HT1080 (cell line): ENCODE data around the gene CHST8. TPM values are rescaled to one million over a fixed set of nuclear protein-coding genes. Genes with fewer than 3 reads are reported as not detected.
"Not testable (repeated sequence)": the region's sequence is repeated elsewhere in the genome, so short reads cannot be mapped to it uniquely, and the experiment has no call there.

Experiments used
- DNase-seq: peaks from one replicate; pipeline ENCODE4 v3.0.0-alpha.2; 2015; ENCODE audit warnings: low read depth
- polyA plus RNA-seq, 2 experiments: library from polyadenylated mRNA; depleted of rRNA; stranded (reverse); fragments of >200 nt; gene quantifications; 2 replicates each; pipeline ENCODE4 v1.2.3, GENCODE V29; 2015
- total RNA-seq: library from RNA; depleted of rRNA; stranded (reverse); fragments of >200 nt; shearing (Covaris generic); gene quantifications from 2 replicates; pipeline ENCODE4 v1.2.3, GENCODE V29; 2014; rRNA removed

CHST8 gene, protein sequence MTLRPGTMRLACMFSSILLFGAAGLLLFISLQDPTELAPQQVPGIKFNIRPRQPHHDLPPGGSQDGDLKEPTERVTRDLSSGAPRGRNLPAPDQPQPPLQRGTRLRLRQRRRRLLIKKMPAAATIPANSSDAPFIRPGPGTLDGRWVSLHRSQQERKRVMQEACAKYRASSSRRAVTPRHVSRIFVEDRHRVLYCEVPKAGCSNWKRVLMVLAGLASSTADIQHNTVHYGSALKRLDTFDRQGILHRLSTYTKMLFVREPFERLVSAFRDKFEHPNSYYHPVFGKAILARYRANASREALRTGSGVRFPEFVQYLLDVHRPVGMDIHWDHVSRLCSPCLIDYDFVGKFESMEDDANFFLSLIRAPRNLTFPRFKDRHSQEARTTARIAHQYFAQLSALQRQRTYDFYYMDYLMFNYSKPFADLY
- 0.43 TPM in 1 of 2 replicates, not detected in the other for total RNA-seq
- polyA plus RNA-seq (2015; cell fraction: cytosol; rRNA removed) = 0.08 TPM in 1 of 2 replicates, not detected in the other
- polyA plus RNA-seq (2015; cell fraction: nucleus; rRNA removed) = not detected in 2 replicates

DNA sequence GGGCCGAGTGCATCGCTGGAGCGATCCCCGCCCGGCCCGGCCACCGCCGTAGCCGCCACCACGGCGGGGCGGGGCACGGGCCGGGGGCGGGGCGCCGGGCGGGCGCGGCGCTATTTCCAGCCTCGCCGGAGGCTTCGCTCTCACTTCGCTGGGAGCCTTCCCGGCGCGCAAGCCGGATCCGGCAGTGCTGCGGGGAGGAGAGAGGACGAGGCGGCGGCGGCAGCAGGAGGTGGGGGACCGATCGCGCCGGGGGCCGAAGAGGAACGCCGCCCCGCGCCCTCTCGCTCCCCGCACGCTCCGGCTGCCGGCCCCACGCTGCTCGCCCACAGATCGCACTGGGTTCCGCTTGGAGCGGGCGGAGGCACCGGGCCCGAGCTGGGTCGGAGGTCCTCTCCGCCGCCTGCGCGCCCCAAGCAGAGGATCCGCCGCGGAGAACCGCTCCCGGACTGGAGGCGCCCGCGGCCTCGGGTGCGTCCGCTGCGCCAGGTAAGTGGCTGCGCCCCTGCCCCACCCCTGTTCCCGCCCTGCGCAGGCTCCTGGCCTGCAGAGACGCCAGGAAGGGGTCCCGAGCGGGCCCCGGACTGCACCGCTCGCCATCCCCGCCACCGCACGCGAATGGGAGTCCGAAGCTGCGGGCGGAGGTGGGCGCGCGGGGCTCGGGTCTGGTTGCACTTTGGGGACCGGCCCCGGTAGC is at the start of gene CHST8:
Gene CHST8 (plus strand): TSS at position 143 of the 694 bp plus-strand sequence. CDS start 67,309 bp downstream, outside the sequence.
- DNase-seq = no peak

DNA sequence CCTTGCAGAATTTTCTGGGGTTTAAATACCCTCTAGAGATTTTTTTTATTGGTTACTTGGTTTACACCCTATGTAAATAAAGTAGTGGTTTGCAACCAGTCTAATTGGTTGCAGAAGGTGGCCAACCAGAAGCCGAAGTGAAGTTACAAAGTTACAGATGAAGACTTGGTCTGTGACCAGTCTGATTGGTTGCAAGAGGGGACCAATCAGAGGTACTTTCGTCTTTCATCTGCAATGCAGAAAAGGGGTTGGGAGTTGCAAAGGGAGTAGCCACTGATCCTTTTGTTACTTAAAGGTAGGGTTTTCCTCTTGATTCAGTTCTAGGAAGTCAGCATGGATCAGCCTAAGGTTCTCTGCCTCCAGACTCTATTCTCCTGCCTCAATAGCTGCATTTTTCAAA is 48.8 kb upstream of the CHST8 start:
- DNase-seq = no peak

DNA sequence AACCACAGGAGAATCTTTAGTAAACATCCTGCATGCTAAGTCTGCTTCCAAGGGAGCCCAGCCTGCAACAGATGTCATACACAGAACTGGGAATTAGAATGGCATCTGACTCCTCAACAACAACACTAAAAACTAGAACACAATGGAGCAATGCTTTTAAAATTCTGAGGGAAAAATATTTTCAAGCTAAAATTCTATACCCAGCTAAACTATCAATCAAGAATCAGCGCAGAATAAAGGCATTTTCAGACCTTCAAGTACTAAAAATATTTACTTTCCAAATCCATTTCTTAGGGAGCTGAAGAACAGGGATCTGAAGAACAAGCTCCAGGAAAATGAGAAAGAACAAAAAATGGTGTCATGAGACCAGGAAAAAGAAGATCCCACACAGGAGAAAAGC is 46.9 kb upstream of the CHST8 start:
- no peak for DNase-seq

DNA sequence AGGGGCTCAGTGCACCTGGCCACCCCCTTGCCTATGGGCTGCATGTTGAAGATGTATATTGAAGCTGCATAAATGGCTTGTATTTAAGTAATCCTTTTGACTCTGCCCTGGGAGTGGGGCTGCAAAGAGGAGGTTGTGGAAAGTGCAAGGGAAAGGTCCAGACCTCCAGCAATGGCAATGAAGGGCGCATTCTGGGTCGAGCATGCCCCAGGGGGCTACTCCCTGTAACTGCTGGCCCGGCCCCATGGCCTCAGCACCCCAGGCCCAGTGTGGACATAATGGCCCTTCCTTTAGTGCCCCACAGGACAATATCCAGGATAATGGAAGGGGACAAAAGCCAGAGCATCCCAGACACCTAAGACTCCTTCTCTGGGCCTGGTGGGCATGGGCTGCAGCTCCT is 43.1 kb upstream of the CHST8 start:
- DNase-seq = no peak

DNA sequence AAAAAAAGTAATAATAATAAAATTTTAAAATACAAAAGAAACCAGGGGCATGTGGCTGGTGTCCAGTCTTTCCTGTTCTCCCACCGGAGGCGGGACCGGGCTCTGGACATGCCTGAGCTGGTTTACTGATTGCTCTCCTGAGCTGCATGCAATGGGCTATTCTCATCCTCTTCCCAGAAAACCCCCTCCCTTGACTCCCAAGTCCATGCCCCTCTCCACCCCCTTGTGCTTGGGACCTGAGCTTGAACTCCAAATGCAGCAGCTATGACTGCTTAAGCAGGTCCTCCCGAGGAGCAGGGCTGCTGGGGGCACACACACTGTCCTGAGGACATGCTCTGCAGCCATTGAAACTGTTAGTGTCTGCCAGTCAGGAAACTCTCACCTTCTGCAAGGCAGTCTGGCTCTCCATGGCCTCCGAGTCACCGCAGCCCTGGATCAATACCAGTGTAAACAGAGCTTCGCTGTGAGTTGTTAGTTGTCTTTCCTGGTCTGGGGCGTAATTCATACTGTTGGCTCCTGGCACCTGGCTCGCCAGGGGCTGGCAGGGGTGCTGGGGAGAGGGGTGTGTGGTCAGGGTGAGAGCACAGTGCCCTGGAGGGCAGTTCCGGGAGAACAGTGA is 41.6 kb upstream of the CHST8 start:
- DNase-seq = no peak

DNA sequence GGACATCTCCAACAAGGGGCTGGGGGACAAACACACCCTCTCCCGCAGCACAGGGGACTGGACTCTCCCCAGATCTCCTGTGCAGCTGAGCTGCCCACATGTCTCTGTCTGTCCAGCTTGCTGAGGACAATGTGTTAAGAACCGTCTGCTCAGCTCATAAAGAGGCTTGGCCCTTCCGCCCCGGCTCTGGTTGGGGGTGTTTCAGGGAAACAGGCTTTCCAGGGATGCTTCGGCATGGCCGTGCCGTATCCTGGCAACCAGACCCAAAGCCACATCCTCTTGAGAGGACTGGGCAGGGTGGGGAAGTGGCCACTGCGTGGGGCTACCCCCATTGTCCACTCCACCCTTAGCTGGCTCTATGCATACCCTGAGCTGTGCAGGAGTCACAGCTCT is 41.1 kb upstream of the CHST8 start:
- DNase-seq = peak; percentile 22

DNA sequence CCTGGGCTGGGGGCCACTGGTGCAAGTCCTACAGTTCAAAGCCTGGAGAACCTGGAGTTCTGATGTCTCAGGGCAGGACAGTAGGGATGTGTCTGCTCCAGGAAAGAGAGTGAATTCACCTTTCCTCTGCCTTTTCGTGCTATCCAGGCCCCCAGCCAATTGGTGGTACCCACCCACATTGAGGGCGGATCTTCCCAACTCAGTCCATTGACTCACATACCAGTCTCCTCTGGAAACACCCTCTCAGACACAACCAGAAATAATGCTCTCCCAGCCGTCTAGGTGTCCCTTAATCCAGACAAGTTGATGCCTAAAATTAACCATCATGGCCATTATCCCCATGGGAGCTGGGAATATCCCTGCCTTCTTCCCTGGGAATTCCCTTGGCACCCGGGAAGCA is 38.8 kb upstream of the CHST8 start:
- DNase-seq = no peak

DNA sequence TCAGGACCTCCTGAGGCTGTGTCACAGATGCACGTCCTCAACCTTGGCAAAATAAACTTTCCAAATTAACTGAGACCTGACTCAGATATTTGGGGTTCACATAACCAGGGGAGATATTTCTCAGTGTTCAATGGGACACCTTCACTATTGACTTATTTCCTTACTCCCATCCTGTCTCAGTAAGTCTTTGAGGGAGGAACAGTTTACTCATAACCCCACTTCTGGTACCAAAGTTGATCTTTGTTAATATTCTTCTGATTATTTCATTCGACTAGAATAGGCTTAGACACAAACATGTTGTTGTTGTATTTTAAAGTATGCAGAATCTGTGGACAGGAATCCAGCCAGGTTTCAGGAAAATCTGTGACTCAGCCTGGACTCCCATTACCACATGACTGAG is 34.6 kb upstream of the CHST8 start:
- DNase-seq = no peak

DNA sequence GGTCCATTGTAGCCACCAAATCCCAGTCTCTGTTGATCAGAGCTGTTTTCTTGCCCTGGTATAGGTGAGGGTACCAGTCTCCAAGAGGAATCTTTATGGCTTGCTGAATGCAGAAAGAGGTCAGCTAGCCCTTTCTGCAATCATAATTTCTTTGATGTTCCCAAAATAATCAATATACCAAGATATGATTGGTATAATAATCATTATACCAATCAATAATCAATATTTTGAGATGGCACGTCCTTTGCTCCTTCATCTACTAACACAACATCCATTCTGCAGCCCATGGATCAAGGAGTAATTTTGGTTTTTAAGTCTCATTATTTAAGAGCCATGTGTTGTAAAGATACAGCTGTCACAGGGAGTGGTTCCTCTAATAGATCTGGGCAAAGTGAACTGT is 31.5 kb upstream of the CHST8 start:
- DNase-seq = no peak

DNA sequence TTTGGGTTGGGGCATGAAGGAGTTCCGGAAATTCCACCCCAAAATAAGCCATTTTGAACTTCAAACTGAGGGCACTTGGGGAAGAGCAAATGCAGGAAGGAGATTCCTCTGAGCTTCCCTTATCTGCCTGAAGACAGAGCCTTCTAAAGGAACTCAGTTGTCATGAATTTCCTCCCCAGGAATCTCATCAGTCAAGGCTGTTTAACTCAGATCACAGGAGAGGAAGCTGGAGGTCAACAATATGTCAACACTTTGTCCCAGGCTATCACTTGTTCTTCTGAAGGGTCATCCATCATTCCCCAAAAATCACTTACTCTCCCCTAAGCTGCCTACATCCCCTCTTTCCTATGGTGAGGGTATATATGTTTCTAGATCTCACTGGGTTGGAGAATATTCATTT is 26.0 kb upstream of the CHST8 start:
- DNase-seq = no peak

DNA sequence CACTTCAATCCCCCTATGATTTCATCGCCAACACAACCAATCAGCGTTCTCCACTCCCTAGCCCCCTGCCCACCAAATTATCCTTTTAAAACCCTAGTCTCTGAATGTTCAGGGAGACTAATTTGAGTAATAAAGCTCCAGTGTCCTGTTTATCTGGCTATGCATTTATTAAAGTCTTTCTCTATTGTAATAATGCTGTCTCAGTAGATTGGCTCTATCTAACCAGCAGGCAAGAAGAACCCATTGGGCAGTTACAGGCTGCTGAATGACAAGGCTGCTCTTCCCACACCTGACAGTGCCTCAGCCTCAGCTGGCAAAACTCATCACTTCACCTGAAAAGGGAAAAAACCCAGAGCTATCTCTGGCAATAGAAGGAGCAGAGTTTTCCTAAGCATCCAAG is 20.2 kb upstream of the CHST8 start:
- DNase-seq = no peak

DNA sequence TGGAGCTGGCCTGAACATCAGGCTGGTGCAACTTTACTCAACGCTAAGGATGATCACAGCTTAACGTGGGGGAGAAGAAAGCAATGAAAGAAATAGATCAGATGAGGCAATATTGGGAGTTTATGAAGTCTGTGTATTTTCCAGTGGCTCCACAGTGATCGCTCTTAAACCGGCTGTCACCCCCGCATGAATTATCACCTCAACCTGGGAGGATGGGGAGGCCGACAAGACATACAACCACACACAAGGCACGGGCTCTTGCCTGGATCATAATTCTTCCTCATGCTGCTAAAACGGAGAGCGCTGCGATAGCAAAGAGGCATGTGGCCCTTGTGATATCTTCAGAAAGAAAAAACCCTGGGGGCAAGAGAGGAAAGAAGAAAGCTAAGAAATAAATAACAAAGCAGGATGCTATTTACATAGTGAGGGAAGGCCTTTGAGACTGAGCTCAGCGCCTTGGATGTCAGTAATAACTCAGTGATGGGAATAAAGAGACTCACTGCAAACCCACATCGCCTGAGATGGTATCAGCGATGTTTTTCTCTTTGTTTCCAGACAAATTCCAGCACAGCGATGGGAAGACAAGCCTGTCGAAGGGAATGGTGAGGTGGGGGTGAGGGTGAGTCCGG is 19.1 kb upstream of the CHST8 start:
- DNase-seq = no peak

DNA sequence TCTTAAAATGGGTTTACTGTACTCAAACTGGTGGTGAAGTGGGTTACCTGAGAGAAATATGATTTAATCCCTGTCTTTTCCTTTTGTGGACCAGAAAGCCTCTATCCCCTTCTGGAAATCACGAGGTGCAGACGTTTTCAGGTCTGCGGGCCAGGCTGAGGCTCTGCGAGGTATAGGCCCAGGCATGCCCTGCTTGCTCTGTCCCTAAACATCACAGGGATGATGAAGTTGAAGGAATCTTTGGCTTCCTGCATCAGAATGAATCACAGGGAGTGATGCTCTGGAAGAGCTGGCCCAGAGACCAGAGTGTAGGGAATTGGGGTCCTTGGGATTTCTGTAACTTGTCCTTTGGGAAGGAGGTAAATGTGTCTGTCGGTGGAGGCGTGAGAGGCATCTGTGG is 18.4 kb upstream of the CHST8 start:
- no peak for DNase-seq

DNA sequence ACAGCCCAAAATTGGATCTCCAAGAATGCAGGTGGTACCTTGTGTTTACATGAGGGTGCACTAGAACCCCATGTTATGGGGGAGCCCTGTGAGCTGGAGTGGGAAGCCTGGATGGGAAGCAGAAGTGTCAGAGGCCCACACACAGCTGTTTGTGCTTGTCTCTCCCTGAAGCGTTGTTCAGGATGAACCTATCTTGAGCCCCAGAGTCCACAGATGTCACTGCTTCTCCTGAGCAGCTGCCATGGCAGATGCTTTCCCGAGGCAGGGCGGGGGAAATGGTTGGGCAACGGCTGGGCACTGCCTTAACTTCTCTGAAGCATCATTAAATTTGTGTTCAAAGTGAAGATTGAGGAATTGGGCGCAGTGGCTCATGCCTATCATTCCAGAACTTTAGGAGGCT is 17.1 kb upstream of the CHST8 start:
- DNase-seq = no peak

DNA sequence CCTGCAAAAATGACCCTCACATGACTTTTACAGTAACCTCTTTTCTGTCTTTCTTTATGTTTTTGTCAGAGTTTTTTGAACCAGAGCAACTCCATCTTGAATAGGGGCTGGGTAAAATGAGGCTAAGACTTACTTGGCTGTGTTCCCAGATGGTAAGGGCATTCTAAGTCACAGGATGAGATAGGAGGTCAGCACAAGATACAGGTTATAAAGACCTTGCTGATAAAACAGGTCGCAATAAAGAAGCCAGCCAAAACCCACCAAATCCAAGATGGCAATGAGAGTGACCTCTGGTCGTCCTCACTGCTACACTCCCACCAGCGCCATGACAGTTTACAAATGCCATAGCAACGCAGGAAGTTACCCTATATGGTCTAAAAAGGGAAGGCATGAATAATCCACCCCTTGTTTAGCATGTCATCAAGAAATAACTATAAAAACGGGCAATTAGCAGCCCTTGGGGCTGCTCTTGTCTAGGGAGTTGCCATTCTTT is 15.9 kb upstream of the CHST8 start:
- not testable (repeated sequence) for DNase-seq

DNA sequence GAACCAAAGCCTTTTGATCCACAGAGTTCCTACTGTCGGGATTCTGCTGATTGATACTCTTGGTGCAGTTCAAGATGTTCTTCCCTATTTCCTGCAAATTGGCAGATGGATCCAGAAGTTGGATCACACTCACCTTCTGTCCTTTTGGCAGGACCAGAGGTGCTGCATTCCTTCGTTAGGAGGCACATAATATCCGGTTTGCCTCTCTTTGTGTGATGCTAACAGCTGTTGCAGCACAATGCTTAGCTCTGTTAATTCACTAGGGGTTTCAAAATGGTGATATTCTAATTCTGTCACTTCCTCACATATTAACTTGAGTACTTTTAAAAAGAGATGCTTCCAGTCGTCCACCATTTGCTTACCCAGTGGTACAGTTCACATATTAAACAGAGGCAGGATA is 15.2 kb upstream of the CHST8 start:
- DNase-seq = no peak

DNA sequence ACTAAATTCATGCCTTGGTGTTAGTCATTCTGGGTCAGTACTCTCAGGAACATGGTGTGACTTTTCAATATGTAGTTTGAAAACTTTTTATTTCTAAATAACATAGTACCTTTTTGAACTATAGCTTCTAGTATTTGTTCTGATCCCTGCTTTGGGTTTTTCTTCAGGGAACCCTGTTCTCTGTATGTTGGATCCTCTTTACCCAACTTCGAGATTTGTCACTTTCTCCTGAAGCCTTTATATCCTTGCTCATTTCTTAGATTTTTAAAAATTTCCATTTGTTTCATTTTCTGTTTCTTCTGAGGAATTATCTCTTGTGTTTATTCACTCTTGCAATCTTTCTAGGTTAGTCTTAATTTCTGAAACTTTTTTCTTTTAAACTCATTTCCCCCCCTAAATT is 12.4 kb upstream of the CHST8 start:
- DNase-seq = no peak

DNA sequence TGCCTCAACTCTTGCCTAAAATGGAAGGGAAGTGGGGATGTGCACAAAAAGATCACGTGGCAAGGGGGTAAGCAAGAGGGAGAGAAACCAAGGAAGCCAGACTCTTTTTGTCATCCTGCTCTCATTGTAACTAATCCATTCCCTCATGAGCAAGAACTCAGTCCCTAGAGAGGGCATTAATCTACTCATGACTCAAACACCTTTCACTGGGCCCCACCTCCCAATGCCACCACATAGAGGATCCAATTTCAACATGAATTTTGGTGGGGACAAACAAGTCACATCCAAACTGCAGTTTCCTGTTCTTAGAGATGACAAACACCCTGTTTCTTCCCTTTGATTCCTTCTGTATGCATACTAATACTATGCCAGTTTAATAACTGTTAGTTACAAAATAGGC is 11.2 kb upstream of the CHST8 start:
- DNase-seq = no peak

DNA sequence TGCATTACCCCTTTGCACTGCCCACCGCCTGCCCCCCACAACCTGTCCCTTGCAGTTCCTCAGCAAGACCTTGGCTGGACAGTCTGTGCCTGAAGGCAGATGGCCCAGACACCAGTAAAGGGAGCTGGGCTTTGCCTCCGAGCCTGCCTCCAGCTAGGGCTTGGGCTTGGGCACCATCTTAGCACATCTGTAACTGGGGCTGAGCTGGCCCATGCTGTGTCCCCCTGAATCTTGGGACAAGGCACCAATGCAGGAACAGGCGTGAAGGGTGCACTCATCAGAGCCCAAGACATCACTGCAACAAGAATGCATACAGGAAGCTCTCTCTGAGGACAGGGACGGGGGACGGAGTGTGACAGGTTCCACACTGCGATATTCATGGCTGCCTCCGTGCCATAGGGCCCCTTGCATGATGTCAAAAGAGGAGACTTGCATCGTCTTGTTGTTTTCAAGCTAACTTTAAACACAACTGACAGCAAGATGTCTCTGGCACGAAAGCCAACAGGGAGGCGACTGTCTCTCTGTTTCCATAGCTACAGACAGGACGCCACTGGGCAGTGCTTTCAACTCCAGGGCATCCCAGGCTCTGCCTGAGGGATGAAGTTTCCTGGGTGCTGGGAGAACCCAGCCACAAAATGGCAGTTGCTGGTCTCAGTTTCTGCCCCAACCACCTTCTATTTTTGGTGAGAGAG is 8.7 kb upstream of the CHST8 start:
- no peak for DNase-seq

DNA sequence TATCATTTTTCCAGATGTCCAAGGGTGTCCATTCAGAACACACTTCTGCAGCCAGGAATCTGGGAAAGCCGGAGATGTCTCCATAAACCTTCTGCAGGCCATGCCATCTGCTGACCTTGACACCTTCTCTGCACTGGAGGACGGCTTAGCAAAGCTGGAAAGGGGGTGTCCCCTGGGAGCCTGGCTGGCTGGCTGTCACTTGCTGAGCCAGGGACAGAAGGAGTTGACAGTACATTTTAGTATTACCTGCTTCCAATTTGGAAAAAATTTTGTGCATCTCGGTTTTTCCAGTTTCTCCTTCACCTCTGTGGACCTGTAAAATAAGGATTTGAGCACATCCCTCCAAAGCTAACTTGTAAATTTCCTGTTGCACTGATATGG is 8.1 kb upstream of the CHST8 start:
- DNase-seq = no peak

DNA sequence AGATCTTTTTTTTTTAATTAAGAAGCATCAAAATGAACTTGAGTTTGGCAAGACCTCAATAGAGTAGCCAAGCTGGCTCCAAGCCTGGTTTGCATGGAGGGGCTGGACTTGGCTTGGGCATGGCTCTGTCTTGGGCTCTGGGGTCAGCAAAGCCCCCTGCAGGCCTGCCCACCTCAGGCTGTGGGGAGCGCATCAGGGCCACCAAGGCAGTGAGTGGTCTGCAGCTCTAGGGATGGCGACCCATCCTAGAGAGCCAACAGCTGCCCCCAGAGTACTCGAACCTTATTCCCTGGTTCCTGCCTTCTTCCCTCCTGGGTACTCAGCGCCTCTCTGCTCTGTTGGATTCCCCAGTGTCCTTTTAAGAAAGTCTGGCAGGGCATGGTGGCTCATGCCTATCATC is 5.4 kb upstream of the CHST8 start:
- no peak for DNase-seq
